Loucy (cell line): ENCODE data around the gene CREB3L2.

Experiments used
- CTCF ChIP-seq: fragments of 200-600 bp; sonication (generic); conservative IDR thresholded peaks from 2 replicates; pipeline ENCODE4 v1.5.1; 2014; ENCODE audit warnings: mild to moderate bottlenecking, antibody characterized with exemption, low read length
- EZH2phosphoT487 ChIP-seq: fragments of 200-600 bp; IDR thresholded peaks from 2 replicates; pipeline ENCODE4 v1.6.1; 2018; ENCODE audit warnings: antibody characterized with exemption, mild to moderate bottlenecking, moderate library complexity, borderline replicate concordance

- TF ChIP-seq CTCF: no peak
- TF ChIP-seq EZH2phosphoT487: no peak
Observed at GRCh38 chr7:137985897-137986251, 16.0 kb downstream of the CREB3L2 start.
